ENCODE measurements around the gene FCHSD2. TPM values are rescaled to one million over a fixed set of nuclear protein-coding genes. Genes with fewer than 3 reads are reported as not detected.

Gene FCHSD2
- polyA plus RNA-seq, 2 of the 4 experiments (the other 2 are of a cell fraction) = 10.5 to 19.0 TPM

DNA sequence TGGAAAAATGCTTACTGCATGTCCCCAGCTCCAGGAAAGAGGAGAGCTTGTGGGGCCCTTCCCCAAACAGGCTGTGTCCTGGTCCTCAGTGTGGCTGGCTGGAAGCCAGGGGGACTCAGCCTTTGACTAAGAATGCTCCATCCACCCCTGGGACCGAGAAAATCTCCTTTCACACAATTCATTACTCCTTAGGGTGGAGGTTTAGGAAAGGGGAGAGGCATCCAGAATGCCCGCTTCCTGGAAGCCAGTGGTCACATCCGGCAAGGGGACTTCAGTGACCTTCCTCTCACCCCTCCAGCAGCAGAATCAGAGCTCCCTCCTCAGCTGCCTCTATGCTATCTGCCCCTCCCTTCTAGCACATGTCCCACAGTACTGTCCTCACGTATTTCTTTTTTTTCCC lies 306.0 kb downstream of the FCHSD2 start:
- FAIRE-seq (no peak), ATAC-seq (no peak), DNase-seq (ENCODE audit: low read depth in 1 of 2, low spot score in 1 of 2) (no peak)
- no peaks in the 10 kb centered on the region for H3K9me3 ChIP-seq
- no peak overlapping the region for H3K4me2 ChIP-seq
- no peak for TF ChIP-seq FOXS1 (CRISPR knock-in tag; IDR thresholded peaks at IDR 0.05)
- TF ChIP-seq TP53 (CRISPR knock-in tag; IDR thresholded peaks at IDR 0.05) = no peak
- no peak for TF ChIP-seq MAZ (IDR thresholded peaks at IDR 0.05; ENCODE audit: borderline replicate concordance, low read depth, low read length)
- no peak for TF ChIP-seq HOXB13 (CRISPR knock-in tag; IDR thresholded peaks at IDR 0.05; ENCODE audit: low read depth)
- no peak for TF ChIP-seq HDAC2 (IDR thresholded peaks at IDR 0.05)
- no peak for TF ChIP-seq MAFK (IDR thresholded peaks at IDR 0.05; ENCODE audit: partially characterized antibody)
- TF ChIP-seq MYC (IDR thresholded peaks at IDR 0.05; ENCODE audit: borderline replicate concordance, low read length) = no peak
- TF ChIP-seq, protein P1, sequence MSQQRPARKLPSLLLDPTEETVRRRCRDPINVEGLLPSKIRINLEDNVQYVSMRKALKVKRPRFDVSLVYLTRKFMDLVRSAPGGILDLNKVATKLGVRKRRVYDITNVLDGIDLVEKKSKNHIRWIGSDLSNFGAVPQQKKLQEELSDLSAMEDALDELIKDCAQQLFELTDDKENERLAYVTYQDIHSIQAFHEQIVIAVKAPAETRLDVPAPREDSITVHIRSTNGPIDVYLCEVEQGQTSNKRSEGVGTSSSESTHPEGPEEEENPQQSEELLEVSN (IDR thresholded peaks at IDR 0.05; ENCODE audit: borderline replicate concordance, low read depth) = no peak
- TF ChIP-seq SMC3 (IDR thresholded peaks at IDR 0.05) = no peak
- TF ChIP-seq CBX8 (IDR thresholded peaks at IDR 0.05) = no peak
- no peak for TF ChIP-seq ZSCAN20 (CRISPR knock-in tag; IDR thresholded peaks at IDR 0.05)
- TF ChIP-seq, protein P2, sequence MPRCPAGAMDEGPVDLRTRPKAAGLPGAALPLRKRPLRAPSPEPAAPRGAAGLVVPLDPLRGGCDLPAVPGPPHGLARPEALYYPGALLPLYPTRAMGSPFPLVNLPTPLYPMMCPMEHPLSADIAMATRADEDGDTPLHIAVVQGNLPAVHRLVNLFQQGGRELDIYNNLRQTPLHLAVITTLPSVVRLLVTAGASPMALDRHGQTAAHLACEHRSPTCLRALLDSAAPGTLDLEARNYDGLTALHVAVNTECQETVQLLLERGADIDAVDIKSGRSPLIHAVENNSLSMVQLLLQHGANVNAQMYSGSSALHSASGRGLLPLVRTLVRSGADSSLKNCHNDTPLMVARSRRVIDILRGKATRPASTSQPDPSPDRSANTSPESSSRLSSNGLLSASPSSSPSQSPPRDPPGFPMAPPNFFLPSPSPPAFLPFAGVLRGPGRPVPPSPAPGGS (IDR thresholded peaks at IDR 0.05) = no peak
- TF ChIP-seq RCOR1 (IDR thresholded peaks at IDR 0.05; ENCODE audit: low read depth, low read length) = no peak
- no peak for TF ChIP-seq HEYL (CRISPR knock-in tag; IDR thresholded peaks at IDR 0.05)
- no peak for TF ChIP-seq RNF2 (IDR thresholded peaks at IDR 0.05; ENCODE audit: borderline replicate concordance, low read depth)
- POLR2A ChIA-PET = interaction anchor here (0.7 kb wide), 1 partner anchor 13 kb away, joined by 4 read pairs; no protein-coding TSS in a partner anchor
- 74% methylated on average over 4 of the region's 4 CpGs for WGBS (ENCODE audit: missing lambda C conversion rate)
- no peak overlapping the region for H3K4me3 ChIP-seq
- H3K4me1 ChIP-seq = peaks cover 12% of the 10 kb centered on the region; the same call in 2 of the 3 replicates
- H3K27ac ChIP-seq = no peak overlapping the region
- CTCF ChIA-PET = interaction anchor here (1.1 to 15.7 kb wide), 4 partner anchors 25 to 407 kb away, joined by 3 to 339 read pairs (median 3); no protein-coding TSS in a partner anchor

DNA sequence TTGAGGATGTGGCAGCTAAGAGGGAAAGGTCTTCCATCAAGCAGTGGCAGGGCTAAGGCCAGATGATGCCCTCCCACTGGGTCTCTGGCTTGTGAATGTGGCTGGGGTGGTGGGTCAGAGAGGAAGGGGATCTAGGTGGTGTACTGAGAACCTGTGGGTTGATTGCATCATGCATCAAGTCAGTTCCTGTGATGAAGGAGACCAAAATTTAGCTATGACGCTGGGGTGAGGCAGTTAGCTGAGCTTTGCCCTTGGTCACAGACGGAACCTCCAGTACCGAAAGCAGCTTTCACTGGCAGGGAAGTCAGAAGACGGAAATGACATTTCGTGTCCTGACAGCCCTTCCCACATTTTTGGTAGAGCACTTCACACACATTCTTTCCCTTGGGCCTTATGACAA lies 307.2 kb downstream of the FCHSD2 start:
- Histone ChIP-seq H3K4me3 (no peak overlapping the region), H3K27ac (no peak overlapping the region), H3K4me1 (peaks cover 4% of the 10 kb centered on the region; the same call in 2 of the 3 replicates), H3K9me3 (no peaks in the 10 kb centered on the region), H3K4me2 (no peak overlapping the region)
- ATAC-seq = no peak
- ChIA-PET CTCF (interaction anchor here (1.1 to 15.7 kb wide), 5 partner anchors 10 to 408 kb away, joined by 3 to 339 read pairs (median 4); no protein-coding TSS in a partner anchor), POLR2A (no interaction called here)
- WGBS (ENCODE audit: missing lambda C conversion rate) = 94% methylated on average over 5 of the region's 5 CpGs
- no peak for FAIRE-seq
- DNase-seq (ENCODE audit: low read depth in 1 of 2, low spot score in 1 of 2) = no peak
- TF ChIP-seq ESRRA (IDR thresholded peaks at IDR 0.05; ENCODE audit: borderline replicate concordance, low read length) (no peak), KDM5A (IDR thresholded peaks at IDR 0.05) (no peak), RARB (CRISPR knock-in tag; IDR thresholded peaks at IDR 0.05) (no peak), RAD21 (conservative IDR thresholded peaks at IDR 0.05 in 1 of 2, IDR thresholded peaks at IDR 0.05 in 1 of 2) (no peak)
- TF ChIP-seq, protein P3, sequence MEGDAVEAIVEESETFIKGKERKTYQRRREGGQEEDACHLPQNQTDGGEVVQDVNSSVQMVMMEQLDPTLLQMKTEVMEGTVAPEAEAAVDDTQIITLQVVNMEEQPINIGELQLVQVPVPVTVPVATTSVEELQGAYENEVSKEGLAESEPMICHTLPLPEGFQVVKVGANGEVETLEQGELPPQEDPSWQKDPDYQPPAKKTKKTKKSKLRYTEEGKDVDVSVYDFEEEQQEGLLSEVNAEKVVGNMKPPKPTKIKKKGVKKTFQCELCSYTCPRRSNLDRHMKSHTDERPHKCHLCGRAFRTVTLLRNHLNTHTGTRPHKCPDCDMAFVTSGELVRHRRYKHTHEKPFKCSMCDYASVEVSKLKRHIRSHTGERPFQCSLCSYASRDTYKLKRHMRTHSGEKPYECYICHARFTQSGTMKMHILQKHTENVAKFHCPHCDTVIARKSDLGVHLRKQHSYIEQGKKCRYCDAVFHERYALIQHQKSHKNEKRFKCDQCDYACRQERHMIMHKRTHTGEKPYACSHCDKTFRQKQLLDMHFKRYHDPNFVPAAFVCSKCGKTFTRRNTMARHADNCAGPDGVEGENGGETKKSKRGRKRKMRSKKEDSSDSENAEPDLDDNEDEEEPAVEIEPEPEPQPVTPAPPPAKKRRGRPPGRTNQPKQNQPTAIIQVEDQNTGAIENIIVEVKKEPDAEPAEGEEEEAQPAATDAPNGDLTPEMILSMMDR (IDR thresholded peaks at IDR 0.05) = no peak
- TF ChIP-seq, protein P4, sequence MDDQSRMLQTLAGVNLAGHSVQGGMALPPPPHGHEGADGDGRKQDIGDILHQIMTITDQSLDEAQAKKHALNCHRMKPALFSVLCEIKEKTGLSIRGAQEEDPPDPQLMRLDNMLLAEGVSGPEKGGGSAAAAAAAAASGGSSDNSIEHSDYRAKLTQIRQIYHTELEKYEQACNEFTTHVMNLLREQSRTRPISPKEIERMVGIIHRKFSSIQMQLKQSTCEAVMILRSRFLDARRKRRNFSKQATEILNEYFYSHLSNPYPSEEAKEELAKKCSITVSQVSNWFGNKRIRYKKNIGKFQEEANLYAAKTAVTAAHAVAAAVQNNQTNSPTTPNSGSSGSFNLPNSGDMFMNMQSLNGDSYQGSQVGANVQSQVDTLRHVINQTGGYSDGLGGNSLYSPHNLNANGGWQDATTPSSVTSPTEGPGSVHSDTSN (IDR thresholded peaks at IDR 0.05) = no peak
